LNCaP clone FGC (cell line): ENCODE results near the gene USP10.
A peak's percentile ranks its signal among the peaks of the same experiment; 100 is the strongest.

Experiments
- DNase-seq: peaks from one replicate; pipeline ENCODE4 v3.0.0-alpha.2; 2011; ENCODE audit warnings: low read depth
- H3K4me3 ChIP-seq: 2 replicates; pipeline ENCODE4 v1.5.1; 2011; ENCODE audit warnings: mild to moderate bottlenecking, low read depth, low read length, control low read depth
- TF ChIP-seq, protein P1 (sequence below): IDR thresholded peaks from 2 replicates; pipeline ENCODE4 v1.5.1; 2012; ENCODE audit warnings: mild to moderate bottlenecking; ENCODE audit not compliant: control insufficient read depth, insufficient read depth; ENCODE audit errors: extremely low read depth

The USP10 gene

DNA sequence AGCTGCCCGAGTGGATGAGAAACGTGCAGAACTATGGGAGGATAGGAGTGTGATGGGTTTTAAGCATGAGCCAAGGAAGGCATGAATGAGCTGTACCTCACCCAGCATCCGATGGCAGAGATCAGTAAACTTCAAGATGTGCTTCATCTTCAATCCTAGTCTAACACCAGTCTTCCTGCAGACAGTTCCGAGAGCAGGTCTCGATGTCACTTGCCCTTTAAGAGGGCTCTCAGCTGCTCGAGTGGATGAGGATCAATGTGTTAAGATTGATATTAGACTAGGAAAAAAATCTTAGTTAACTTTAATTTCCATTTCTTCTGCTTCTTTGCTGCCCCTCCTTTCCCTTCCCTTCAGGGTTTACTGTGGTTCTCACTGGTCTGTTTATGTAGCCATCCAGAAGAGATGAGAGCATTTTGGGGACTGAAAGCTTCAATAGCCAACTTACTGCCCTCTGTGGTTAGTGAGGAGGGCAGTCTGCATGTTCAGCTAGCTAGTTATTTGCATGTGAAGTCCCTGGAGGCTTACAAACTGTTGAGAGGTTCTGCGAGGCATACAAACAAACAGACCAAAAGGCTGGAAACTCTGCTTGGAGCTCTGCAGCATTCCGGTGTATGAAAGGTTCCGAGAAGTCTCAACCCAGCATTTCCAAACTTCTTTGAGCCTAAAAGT lies 36.2 kb upstream of the USP10 start:
- TF ChIP-seq, protein P1, sequence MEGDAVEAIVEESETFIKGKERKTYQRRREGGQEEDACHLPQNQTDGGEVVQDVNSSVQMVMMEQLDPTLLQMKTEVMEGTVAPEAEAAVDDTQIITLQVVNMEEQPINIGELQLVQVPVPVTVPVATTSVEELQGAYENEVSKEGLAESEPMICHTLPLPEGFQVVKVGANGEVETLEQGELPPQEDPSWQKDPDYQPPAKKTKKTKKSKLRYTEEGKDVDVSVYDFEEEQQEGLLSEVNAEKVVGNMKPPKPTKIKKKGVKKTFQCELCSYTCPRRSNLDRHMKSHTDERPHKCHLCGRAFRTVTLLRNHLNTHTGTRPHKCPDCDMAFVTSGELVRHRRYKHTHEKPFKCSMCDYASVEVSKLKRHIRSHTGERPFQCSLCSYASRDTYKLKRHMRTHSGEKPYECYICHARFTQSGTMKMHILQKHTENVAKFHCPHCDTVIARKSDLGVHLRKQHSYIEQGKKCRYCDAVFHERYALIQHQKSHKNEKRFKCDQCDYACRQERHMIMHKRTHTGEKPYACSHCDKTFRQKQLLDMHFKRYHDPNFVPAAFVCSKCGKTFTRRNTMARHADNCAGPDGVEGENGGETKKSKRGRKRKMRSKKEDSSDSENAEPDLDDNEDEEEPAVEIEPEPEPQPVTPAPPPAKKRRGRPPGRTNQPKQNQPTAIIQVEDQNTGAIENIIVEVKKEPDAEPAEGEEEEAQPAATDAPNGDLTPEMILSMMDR = no peak
- no peak overlapping the region for H3K4me3 ChIP-seq
- no peak for DNase-seq

DNA sequence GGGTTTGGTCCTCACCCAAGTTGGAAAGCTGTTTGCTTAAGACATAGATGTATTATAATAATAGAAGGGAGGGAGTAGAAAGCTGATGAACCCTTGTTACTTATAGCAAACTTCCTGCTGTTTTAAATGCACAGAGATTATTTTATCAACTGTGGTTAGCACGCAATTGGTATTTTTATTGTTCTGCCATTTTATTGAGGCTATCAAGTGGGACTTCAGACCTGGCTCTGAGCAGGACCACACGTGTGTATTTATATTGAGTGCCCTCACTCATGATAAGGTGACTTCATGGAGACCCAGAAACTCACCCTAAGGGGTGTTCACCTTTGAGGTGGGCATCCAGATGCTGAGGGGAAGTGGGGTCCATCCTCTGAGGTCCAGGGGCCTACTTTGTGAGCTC lies 34.4 kb upstream of the USP10 start:
- no peak overlapping the region for H3K4me3 ChIP-seq
- DNase-seq = no peak
- TF ChIP-seq, protein P1 = no peak

DNA sequence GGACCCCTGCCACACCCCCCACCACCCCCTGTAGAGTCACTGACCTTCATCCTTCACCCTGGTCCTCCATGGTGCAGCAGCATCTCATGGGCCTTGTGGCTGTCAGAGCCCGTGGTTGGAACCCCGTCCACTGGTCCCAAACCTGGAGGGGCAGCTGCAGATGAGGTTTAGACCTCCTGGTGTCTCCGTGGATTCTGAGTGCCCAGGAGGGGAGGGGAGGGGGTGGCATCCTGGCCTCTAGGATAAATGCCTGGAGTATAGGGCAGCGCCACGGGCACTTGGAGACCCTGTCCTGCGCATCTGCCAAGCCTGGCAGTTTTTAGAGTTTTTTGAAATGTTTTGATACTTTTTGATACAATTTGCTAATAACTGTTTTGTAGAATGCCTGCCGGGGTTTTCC lies 34.0 kb upstream of the USP10 start:
- TF ChIP-seq, protein P1 = no peak
- DNase-seq = no peak
- no peak overlapping the region for H3K4me3 ChIP-seq

DNA sequence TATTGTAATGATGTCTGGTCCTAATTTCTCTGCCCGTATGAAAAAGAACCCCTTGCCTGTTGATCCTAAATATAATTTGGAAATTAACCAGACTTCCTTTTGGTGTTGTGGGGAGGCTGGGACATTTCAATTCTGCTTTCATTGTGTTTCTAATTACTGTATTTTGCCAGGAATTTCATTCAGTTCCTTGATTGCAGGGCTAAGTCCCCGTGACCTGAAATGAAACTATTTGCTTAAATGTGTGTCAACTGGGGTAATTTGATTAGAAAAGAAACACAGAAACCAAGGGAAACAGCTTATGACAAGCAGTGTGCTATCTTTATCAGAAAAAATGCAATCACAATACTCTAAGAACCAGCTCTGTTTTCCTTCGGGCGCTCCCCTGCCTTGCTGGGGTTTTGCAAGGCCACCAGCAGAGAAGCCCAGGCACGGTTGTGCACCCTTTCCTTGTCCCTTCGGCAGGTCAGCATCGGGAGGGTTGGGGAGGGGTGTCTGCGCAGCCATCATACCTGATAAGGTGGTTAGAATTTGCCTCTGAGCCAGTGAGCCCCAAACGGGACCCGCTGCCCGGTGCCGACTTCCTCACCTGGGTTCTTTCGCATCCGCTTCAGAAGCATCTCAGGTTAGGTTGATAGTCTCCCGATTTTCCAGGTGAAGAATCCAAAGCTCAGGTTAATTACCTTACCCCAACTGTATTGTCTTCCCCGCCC lies 32.0 kb upstream of the USP10 start:
- no peak for DNase-seq
- H3K4me3 ChIP-seq = no peak overlapping the region
- TF ChIP-seq, protein P1 = no peak

DNA sequence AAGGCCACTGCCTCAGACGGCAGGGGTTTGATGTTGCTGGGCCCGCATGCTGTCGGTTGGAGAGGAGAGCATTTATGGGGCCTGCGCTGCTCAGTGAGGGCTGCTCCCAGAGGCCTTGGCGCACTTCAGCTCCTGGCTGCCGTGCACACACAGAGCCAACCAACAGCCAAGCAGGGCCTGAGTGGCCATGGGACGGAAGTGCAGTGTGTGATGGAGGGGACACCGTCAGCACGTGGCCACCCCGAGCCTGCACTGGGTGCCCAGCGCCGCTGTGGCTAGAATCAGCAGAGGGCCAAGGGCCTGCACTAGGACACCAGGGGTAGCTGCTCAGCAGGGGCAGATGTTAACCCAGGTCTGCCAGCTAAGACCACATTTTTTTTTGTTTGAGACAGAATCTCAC lies 29.7 kb upstream of the USP10 start:
- TF ChIP-seq, protein P1 = no peak
- no peak for DNase-seq
- H3K4me3 ChIP-seq = no peak overlapping the region

DNA sequence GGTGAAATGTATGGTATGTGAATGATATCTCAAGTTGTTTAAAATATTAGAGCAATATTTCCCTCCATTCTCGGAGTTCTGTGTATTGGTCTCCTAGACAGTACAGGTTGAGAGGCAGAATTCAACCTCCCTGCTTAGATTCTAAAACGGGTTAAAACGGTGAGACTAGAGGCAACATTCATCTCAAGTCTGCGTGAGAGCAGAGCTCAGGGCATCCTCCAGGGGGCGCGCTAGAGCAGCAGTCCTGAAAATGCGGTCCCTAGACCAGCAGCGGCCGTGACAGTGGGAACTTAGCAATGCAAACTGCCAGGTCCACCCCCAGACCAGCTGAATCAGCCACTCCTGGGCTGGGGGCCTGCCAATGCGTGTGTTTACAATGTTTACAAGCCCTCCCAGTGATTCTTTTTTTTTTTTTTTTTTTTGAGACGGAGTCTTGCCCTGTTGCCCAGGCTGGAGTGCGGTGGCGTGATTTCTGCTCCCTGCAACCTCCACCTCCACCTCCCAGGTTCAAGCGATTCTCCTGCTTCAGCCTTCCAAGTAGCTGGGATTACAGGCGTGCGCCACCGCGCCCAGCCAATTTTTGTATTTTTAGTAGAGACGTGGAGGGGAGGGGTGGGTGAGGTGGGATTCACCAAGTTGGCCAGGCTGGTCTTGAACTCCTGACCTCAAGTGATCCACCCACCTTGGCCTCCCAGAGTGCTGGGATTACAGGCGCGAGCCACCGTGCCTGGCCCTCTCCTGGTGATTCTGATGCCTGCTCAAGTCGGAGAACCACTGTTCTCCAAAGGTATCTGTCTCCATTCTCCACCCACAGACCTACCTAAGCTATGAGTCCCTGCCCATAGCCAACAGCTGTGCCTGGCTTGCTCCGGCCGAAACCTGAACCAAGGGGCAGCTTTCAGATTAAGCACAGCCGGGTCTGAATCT lies 27.3 kb upstream of the USP10 start:
- no peak overlapping the region for H3K4me3 ChIP-seq
- peak; percentile 79 for DNase-seq
- TF ChIP-seq, protein P1 = peak; percentile 93
